Epithelial cell of proximal tubule (primary cell): ENCODE results near the gene ERMARD. TPM values are rescaled to one million over a fixed set of nuclear protein-coding genes. Genes with fewer than 3 reads are reported as not detected.

Experiments used
- DNase-seq: peaks from one replicate; pipeline ENCODE4 v3.0.0-alpha.2; 2011; ENCODE audit warnings: low read depth
- H3K4me3 ChIP-seq: 2 replicates; pipeline ENCODE4 v1.5.1; 2011; ENCODE audit warnings: low read depth, mild to moderate bottlenecking, low read length
- total RNA-seq: library from RNA; depleted of rRNA; stranded (reverse); fragments of >200 nt; gene quantifications from 2 replicates; pipeline ENCODE4 v1.2.3, GENCODE V29; 2015
- TF ChIP-seq, protein P1 (sequence below): conservative IDR thresholded peaks from 2 replicates; pipeline ENCODE4 v1.5.1; 2012; ENCODE audit warnings: low read depth, mild to moderate bottlenecking, low read length

ERMARD gene
- total RNA-seq, 1 donor from 2014 or later, result 9.1 TPM

DNA sequence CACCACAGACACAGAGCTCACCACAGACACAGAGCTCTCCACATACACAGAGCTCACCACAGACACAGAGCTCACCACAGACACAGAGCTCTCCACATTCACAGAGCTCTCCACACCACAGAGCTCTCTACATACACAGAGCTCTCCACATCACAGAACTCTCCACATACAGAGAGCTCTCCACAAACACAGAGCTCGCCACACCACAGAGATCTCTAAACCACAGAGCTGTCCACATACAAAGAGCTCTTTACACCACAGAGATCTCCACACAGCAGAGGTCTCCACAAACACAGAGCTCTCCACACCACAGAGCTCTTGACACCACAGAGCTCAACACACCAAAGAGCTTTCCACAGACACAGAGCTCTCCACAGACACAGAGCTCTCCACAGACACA lies 55.8 kb downstream of the ERMARD start:
- no peak overlapping the region for H3K4me3 ChIP-seq
- no peak for DNase-seq
- TF ChIP-seq, protein P1, sequence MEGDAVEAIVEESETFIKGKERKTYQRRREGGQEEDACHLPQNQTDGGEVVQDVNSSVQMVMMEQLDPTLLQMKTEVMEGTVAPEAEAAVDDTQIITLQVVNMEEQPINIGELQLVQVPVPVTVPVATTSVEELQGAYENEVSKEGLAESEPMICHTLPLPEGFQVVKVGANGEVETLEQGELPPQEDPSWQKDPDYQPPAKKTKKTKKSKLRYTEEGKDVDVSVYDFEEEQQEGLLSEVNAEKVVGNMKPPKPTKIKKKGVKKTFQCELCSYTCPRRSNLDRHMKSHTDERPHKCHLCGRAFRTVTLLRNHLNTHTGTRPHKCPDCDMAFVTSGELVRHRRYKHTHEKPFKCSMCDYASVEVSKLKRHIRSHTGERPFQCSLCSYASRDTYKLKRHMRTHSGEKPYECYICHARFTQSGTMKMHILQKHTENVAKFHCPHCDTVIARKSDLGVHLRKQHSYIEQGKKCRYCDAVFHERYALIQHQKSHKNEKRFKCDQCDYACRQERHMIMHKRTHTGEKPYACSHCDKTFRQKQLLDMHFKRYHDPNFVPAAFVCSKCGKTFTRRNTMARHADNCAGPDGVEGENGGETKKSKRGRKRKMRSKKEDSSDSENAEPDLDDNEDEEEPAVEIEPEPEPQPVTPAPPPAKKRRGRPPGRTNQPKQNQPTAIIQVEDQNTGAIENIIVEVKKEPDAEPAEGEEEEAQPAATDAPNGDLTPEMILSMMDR, result no peak

DNA sequence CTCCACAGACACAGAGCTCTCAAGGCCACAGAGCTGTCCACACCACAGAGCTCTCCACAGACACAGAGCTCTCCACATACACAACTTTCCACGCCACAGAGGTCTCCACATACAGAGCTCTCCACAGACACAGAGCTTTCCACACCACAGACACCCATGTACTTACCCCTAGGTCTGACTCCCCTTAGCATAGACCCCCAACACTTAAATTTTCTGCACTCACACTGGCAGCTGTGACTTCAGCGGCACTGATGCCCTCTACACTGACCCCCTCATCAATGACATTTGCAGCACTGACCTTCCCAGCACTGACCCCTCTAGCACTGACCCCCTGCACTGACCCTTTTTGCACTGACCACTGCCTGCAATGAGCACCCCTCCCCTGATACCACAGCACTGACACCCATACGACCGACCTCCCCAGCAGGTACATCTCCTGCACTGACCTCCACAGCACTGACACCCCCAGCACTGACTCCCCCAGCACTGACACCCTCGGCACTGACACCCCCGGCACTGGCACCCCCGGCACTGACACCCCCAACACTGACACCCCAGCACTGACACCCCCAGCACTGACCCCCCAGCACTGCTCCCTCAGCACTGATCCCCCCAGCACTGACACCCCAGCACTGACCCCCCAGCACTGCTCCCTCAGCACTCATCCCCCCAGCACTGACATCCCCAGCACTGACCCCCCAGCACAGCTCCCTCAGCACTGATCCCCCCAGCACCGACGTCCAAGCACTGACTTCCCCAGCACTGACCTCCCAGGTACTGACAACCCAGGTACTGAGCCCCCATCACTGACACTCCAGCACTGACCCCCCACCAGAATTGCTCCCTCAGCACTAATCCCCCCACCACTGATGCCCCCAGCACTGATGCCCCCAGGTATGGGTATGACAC lies 56.5 kb downstream of the ERMARD start:
- no peak for DNase-seq
- H3K4me3 ChIP-seq, result no peak overlapping the region
- TF ChIP-seq, protein P1, result no peak

DNA sequence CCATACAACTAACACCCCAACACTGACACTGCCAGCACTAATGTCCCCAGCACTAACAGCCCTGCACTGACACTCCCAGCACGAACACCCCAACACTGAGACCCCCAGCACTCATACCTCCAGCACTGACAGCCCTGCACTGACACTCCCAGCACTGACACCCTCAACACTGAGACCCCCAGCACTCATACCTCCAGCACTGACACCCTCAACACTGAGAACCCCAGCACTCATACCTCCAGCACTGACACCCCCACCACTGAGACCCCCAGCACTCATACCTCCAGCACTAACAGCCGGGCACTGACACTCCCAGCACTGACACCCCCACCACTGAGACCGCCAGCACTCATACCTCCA lies 57.2 kb downstream of the ERMARD start:
- TF ChIP-seq, protein P1, result no peak

DNA sequence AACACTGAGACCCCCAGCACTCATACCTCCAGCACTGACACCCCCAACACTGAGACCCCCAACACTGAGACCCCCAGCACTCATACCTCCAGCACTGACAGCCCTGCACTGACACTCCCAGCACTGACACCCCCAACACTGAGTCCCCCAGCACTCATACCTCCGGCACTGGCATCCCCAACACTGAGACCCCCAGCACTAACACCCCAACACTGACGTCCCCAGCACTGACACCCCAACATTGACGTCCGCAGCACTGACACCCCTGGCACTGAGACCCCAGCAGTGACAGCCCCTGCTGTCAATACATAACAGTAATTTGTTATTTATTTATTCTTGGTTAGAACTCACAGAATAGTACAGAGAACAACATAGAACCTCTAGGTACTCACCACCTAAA lies 58.0 kb downstream of the ERMARD start:
- TF ChIP-seq, protein P1, result no peak
- H3K4me3 ChIP-seq, result no peak overlapping the region
- DNase-seq, result no peak

More for the DNA sequence above, 57.2 kb downstream of the ERMARD start:
- H3K4me3 ChIP-seq, result no peak overlapping the region
- no peak for DNase-seq

DNA sequence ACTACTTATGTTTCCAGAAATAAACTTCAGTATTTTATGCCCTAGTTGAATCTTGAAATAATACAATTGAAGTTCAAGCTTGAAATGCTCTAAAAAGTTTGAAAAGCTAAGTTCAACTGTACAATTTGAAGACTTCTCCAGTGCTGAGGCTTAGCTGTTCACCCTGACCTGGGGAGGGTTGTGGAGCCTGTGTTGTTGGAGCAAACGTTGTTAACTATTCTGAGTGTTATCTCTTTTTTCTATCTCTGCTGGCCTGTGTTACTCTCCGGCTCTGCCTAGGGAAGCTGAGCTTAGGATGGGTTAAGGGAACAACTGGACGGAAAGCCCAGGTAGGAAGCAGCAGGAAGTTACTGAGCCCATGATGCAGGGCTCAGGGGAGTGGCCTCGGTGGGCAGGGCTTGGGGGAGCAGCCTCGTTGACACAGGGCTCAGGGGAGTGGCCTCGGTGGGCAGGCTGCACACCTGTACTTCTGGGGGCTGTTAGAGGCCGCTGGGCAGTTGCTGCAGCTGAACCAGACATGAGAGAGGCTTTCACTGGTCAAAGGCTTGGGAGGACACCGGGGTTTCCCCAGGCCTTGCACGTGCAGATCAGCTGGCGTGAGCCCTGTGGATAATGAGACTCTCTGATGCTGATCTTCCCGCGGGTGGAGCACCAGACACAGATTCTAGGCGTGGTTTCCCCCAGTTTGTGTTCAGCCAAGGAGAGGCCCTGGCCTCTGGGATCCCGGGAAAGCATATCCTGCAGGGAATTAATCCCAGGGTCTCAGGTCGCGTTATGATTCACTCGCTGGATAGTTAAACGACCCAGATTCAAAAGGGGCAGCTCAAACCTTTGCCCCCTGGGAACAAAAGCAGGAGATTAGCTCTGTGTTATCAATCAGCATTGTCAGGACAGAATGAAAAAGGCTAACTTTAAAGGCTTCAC lies 58.9 kb downstream of the ERMARD start:
- TF ChIP-seq, protein P1, result no peak
- H3K4me3 ChIP-seq, result no peak overlapping the region
- DNase-seq, result no peak

DNA sequence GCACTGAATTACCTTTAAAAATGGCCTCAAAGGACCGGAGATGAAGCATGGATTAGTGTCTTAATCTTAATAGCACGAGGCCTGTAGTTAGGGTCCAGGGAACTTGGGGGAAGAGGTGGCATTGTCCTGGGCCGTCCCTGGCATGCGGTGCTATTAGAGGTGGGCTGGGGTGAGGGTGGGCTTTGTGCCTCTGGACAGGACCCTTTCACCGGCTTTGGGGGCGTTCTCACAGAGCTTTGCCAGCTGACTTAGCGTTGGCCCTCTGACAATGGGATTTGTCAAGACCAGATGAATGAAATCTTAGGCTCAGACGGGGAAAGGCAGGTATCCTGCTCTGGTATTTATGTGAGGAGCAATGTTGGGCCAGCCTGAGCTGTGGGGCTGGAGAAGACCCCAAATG lies 59.6 kb downstream of the ERMARD start:
- DNase-seq, result no peak
- TF ChIP-seq, protein P1, result no peak
- H3K4me3 ChIP-seq, result no peak overlapping the region
